Stimulated activated CD8-positive, alpha-beta memory T cell treated with anti-CD3 and anti-CD28 coated beads, Interleukin-4, amount 100 ng/mL, for 48 hours (primary cell): ENCODE data around the gene KIAA2012.
"Not testable (repeated sequence)": the region's sequence is repeated elsewhere in the genome, so short reads cannot be mapped to it uniquely, and the experiment has no call there.

Source experiments
- DNase-seq: peaks from one replicate; pipeline ENCODE4 v3.0.0-alpha.2; 2020

The KIAA2012 gene

GRCh38 chr2:202120828-202121227, 47.8 kb downstream of the KIAA2012 start:
- no peak for DNase-seq

GRCh38 chr2:202121532-202122162, 48.6 kb downstream of the KIAA2012 start:
- no peak for DNase-seq

GRCh38 chr2:202122163-202122540, 49.1 kb downstream of the KIAA2012 start:
- no peak for DNase-seq

GRCh38 chr2:202122980-202123720, 50.1 kb downstream of the KIAA2012 start:
- no peak for DNase-seq

GRCh38 chr2:202124286-202124685, 51.2 kb downstream of the KIAA2012 start:
- no peak for DNase-seq

- DNase-seq: no peak
These were observed 54.8 kb downstream of the KIAA2012 start for GRCh38 chr2:202127687-202128331.

GRCh38 chr2:202129841-202130240, 56.8 kb downstream of the KIAA2012 start:
- no peak for DNase-seq

- DNase-seq: no peak
These were observed 60.3 kb downstream of the KIAA2012 start for GRCh38 chr2:202133200-202133908.

- no peak for DNase-seq
These were observed 60.8 kb downstream of the KIAA2012 start for GRCh38 chr2:202133909-202134265.

- no peak for DNase-seq
These were observed 62.2 kb downstream of the KIAA2012 start for GRCh38 chr2:202135091-202135874.

GRCh38 chr2:202136039-202136438, 63.0 kb downstream of the KIAA2012 start:
- not testable (repeated sequence) for DNase-seq

GRCh38 chr2:202136526-202136925, 63.5 kb downstream of the KIAA2012 start:
- no peak for DNase-seq

- DNase-seq: no peak
These were observed 67.6 kb downstream of the KIAA2012 start for GRCh38 chr2:202140522-202141252.

GRCh38 chr2:202141329-202141947, 68.4 kb downstream of the KIAA2012 start:
- no peak for DNase-seq

GRCh38 chr2:202142540-202142939, 69.5 kb downstream of the KIAA2012 start:
- no peak for DNase-seq

- DNase-seq: no peak
These were observed 74.7 kb downstream of the KIAA2012 start for GRCh38 chr2:202147775-202148174.

GRCh38 chr2:202148515-202149154, 75.6 kb downstream of the KIAA2012 start:
- no peak for DNase-seq

- DNase-seq: no peak
These were observed 76.2 kb downstream of the KIAA2012 start for GRCh38 chr2:202149155-202149762.

GRCh38 chr2:202149936-202150335, 76.9 kb downstream of the KIAA2012 start:
- no peak for DNase-seq

- no peak for DNase-seq
These were observed 79.2 kb downstream of the KIAA2012 start for GRCh38 chr2:202152104-202152715.
